Hippocampal formation (tissue), 2 donors: Measurements from ENCODE around the gene MRTO4.
A peak's percentile ranks its signal among the peaks of the same experiment; 100 is the strongest.
"Not testable (repeated sequence)": the region's sequence is repeated elsewhere in the genome, so short reads cannot be mapped to it uniquely, and the experiment has no call there.

ENCODE experiments used
- DNase-seq, 2 donors: peaks; one replicate each; lab custom pipeline; 2025; lab: John Stamatoyannopoulos, UW

Gene MRTO4

GRCh38 chr1:19222979-19223824 is 28.4 kb upstream of the MRTO4 start:
- no peak for DNase-seq

- peak in 1 of 2 donors; percentile 4 for DNase-seq
Observed at GRCh38 chr1:19229229-19229628, 22.4 kb upstream of the MRTO4 start.

- no peak for DNase-seq
Observed at GRCh38 chr1:19229828-19230325, 21.7 kb upstream of the MRTO4 start.

- peak in 1 of 2 donors; percentile 25 for DNase-seq
Observed at GRCh38 chr1:19231736-19232523, 19.7 kb upstream of the MRTO4 start.

GRCh38 chr1:19232524-19232846 is 19.1 kb upstream of the MRTO4 start:
- DNase-seq: no peak

GRCh38 chr1:19234224-19234623 is 17.4 kb upstream of the MRTO4 start:
- DNase-seq: no peak

GRCh38 chr1:19239876-19240275 is 11.7 kb upstream of the MRTO4 start:
- no peak for DNase-seq

GRCh38 chr1:19240673-19241538 is 10.7 kb upstream of the MRTO4 start:
- DNase-seq: peak; percentile 24 to 32

GRCh38 chr1:19250629-19251304 is 838 bp upstream of the MRTO4 start:
- no peak for DNase-seq

- DNase-seq: no peak
Observed at GRCh38 chr1:19254416-19254815, 2.8 kb downstream of the MRTO4 start.

GRCh38 chr1:19255288-19255687 is 3.7 kb downstream of the MRTO4 start:
- no peak for DNase-seq

- DNase-seq: not testable (repeated sequence)
Observed at GRCh38 chr1:19256301-19256700, 4.7 kb downstream of the MRTO4 start.

- DNase-seq: no peak
Observed at GRCh38 chr1:19257178-19257914, 5.7 kb downstream of the MRTO4 start.

GRCh38 chr1:19258353-19258752 is 6.7 kb downstream of the MRTO4 start:
- no peak for DNase-seq

GRCh38 chr1:19260211-19261138 is 8.9 kb downstream of the MRTO4 start:
- DNase-seq: no peak

GRCh38 chr1:19262047-19262446 is 10.4 kb downstream of the MRTO4 start:
- DNase-seq: no peak

- no peak for DNase-seq
Observed at GRCh38 chr1:19262744-19263143, 11.1 kb downstream of the MRTO4 start.

- no peak for DNase-seq
Observed at GRCh38 chr1:19268445-19268844, 16.8 kb downstream of the MRTO4 start.
